Keratinocyte (primary cell): ENCODE measurements around the gene CCDC83. TPM values are rescaled to one million over a fixed set of nuclear protein-coding genes. Genes with fewer than 3 reads are reported as not detected.
A peak's percentile ranks its signal among the peaks of the same experiment; 100 is the strongest.

ENCODE experiments used
- DNase-seq: peaks from one replicate; pipeline ENCODE4 v3.0.0-alpha.2; 2011; ENCODE audit warnings: low read depth, missing footprints, low spot score
- FAIRE-seq: peaks from 2 replicates; lab custom pipeline; 2011; peaks lifted over from hg19 to GRCh38; lab: Jason Lieb, UNC
- H2AFZ ChIP-seq: 2 replicates; pipeline ENCODE4 v1.6.0; 2012; ENCODE audit warnings: low read length, control low read depth, inconsistent platforms; ENCODE audit not compliant: control insufficient read depth
- H3K27ac ChIP-seq: 2 replicates; pipeline ENCODE4 v1.5.1; 2011; ENCODE audit warnings: low read length; ENCODE audit not compliant: control insufficient read depth, insufficient read depth
- H3K27me3 ChIP-seq: 3 replicates; pipeline ENCODE4 v1.6.0; 2011; ENCODE audit warnings: low read length; ENCODE audit not compliant: control insufficient read depth, insufficient read depth; ENCODE audit errors: extremely low read depth
- H3K36me3 ChIP-seq, 2 experiments: 2 replicates in 1 of 2; 3 replicates in 1 of 2; pipeline ENCODE4 v1.5.1; 2011; ENCODE audit warnings: low read length in 2 of 2, mild to moderate bottlenecking in 1 of 2; ENCODE audit not compliant: control insufficient read depth in 2 of 2, insufficient read depth in 2 of 2; ENCODE audit errors: extremely low read depth in 1 of 2
- H3K4me1 ChIP-seq: 3 replicates; pipeline ENCODE4 v1.5.1; 2011; ENCODE audit warnings: low read length; ENCODE audit not compliant: control insufficient read depth, insufficient read depth; ENCODE audit errors: extremely low read depth
- H3K4me2 ChIP-seq: 3 replicates; pipeline ENCODE4 v1.6.0; 2011; ENCODE audit warnings: low read depth, low read length; ENCODE audit not compliant: control insufficient read depth, insufficient read depth; ENCODE audit errors: extremely low read depth
- H3K4me3 ChIP-seq, 3 experiments: fragments of 200-600 bp in 1 of 3; sonication (generic) in 1 of 3; 2 replicates in 2 of 3; 3 replicates in 1 of 3; pipeline ENCODE4 v1.5.1; 2011 to 2016; ENCODE audit warnings: low read length in 3 of 3, mild to moderate bottlenecking in 3 of 3, control low read depth in 2 of 3, inconsistent platforms in 1 of 3, low read depth in 1 of 3, mixed read lengths in 1 of 3, mixed run types in 1 of 3, moderate library complexity in 1 of 3; ENCODE audit not compliant: control insufficient read depth in 2 of 3, insufficient read depth in 2 of 3; ENCODE audit errors: extremely low read depth in 1 of 3
- H3K79me2 ChIP-seq: 2 replicates; pipeline ENCODE4 v1.6.0; 2012; ENCODE audit warnings: low read length; ENCODE audit not compliant: control insufficient read depth, insufficient read depth
- H3K9ac ChIP-seq: 3 replicates; pipeline ENCODE4 v1.6.0; 2011; ENCODE audit warnings: low read length; ENCODE audit not compliant: control insufficient read depth, insufficient read depth; ENCODE audit errors: extremely low read depth
- H3K9me1 ChIP-seq: 3 replicates; pipeline ENCODE4 v1.6.0; 2011; ENCODE audit warnings: low read length; ENCODE audit not compliant: control insufficient read depth, insufficient read depth; ENCODE audit errors: extremely low read depth
- H3K9me3 ChIP-seq: 2 replicates; pipeline ENCODE4 v1.5.1; 2012; ENCODE audit warnings: low read depth, low read length; ENCODE audit not compliant: control insufficient read depth
- H4K20me1 ChIP-seq: 3 replicates; pipeline ENCODE4 v1.6.0; 2011; ENCODE audit warnings: low read length; ENCODE audit not compliant: control insufficient read depth, insufficient read depth; ENCODE audit errors: extremely low read depth
- EZH2 ChIP-seq: IDR thresholded peaks from one replicate; pipeline ENCODE4 v1.6.1; 2012; ENCODE audit warnings: inconsistent platforms, mild to moderate bottlenecking, low read length, moderate library complexity
- dilution Hi-C: fragments of 300-500 bp; cut with MboI; formaldehyde crosslinking; loops from one replicate; pipeline ENCODE4 v1.7.0; 2020; ENCODE audit warnings: low sequenced_read_pairs; ENCODE audit not compliant: extremely low pct_ligation_motif_present
- polyA plus RNA-seq, 5 experiments: library from polyadenylated mRNA; depleted of rRNA in 3 of 5; stranded (reverse) in 3 of 5; stranded (forward) in 1 of 5; unstranded in 1 of 5; fragments of >200 nt; gene quantifications; 1 replicate in 1 of 5; 2 replicates in 3 of 5; 3 replicates in 1 of 5; pipeline versions ENCODE4 v1.2.1 to v1.2.3, GENCODE V29; 2011 to 2012; ENCODE audit warnings: missing spikeins in 2 of 5, low read depth in 1 of 5, low replicate concordance in 1 of 5
- TF ChIP-seq, protein P1 (sequence below), 3 experiments: IDR thresholded peaks in 1 of 3; conservative IDR thresholded peaks in 1 of 3; optimal IDR thresholded peaks in 1 of 3; 2 replicates in 2 of 3; 3 replicates in 1 of 3; pipeline versions ENCODE3 to v1.5.1; 2011; ENCODE audit warnings: low read length in 3 of 3, mild to moderate bottlenecking in 3 of 3, moderate library complexity in 2 of 3, control low read depth in 1 of 3, inconsistent platforms in 1 of 3; ENCODE audit not compliant: insufficient read depth in 2 of 3; ENCODE audit errors: extremely low read depth in 1 of 3

CCDC83 gene
- polyA plus RNA-seq, 1 donor (not counting 4 experiments of a cell fraction or from before 2014, with no cell fraction given) = not detected

GRCh38 chr11:85826116-85826855 lies 28.9 kb upstream of the CCDC83 start:
- no peaks in the 10 kb centered on the region for H3K9me3 ChIP-seq
- H3K79me2 ChIP-seq = no peaks in the 10 kb centered on the region
- no peak overlapping the region for H3K4me2 ChIP-seq
- H3K36me3 ChIP-seq = no peaks in the 10 kb centered on the region
- H3K27me3 ChIP-seq = no peaks in the 10 kb centered on the region
- peaks cover 19% of the 10 kb centered on the region for H3K4me1 ChIP-seq
- no peak overlapping the region for H3K27ac ChIP-seq
- DNase-seq (no peak), FAIRE-seq (no peak)
- no peak overlapping the region for H2AFZ ChIP-seq
- dilution Hi-C loops = no loop called here
- H4K20me1 ChIP-seq = no peaks in the 10 kb centered on the region
- no peak overlapping the region for H3K4me3 ChIP-seq
- no peak for TF ChIP-seq EZH2
- TF ChIP-seq, protein P1, sequence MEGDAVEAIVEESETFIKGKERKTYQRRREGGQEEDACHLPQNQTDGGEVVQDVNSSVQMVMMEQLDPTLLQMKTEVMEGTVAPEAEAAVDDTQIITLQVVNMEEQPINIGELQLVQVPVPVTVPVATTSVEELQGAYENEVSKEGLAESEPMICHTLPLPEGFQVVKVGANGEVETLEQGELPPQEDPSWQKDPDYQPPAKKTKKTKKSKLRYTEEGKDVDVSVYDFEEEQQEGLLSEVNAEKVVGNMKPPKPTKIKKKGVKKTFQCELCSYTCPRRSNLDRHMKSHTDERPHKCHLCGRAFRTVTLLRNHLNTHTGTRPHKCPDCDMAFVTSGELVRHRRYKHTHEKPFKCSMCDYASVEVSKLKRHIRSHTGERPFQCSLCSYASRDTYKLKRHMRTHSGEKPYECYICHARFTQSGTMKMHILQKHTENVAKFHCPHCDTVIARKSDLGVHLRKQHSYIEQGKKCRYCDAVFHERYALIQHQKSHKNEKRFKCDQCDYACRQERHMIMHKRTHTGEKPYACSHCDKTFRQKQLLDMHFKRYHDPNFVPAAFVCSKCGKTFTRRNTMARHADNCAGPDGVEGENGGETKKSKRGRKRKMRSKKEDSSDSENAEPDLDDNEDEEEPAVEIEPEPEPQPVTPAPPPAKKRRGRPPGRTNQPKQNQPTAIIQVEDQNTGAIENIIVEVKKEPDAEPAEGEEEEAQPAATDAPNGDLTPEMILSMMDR (optimal IDR thresholded peaks at IDR 0.05 in 1 of 3, IDR thresholded peaks at IDR 0.05 in 1 of 3, conservative IDR thresholded peaks at IDR 0.05 in 1 of 3; ENCODE audit: extremely low read depth in 1 of 3, insufficient read depth in 2 of 3, low read length in 3 of 3) = peak; percentile 57 to 81 (median 80)
- no peak overlapping the region for H3K9ac ChIP-seq
- peaks cover 4% of the 10 kb centered on the region for H3K9me1 ChIP-seq

DNA sequence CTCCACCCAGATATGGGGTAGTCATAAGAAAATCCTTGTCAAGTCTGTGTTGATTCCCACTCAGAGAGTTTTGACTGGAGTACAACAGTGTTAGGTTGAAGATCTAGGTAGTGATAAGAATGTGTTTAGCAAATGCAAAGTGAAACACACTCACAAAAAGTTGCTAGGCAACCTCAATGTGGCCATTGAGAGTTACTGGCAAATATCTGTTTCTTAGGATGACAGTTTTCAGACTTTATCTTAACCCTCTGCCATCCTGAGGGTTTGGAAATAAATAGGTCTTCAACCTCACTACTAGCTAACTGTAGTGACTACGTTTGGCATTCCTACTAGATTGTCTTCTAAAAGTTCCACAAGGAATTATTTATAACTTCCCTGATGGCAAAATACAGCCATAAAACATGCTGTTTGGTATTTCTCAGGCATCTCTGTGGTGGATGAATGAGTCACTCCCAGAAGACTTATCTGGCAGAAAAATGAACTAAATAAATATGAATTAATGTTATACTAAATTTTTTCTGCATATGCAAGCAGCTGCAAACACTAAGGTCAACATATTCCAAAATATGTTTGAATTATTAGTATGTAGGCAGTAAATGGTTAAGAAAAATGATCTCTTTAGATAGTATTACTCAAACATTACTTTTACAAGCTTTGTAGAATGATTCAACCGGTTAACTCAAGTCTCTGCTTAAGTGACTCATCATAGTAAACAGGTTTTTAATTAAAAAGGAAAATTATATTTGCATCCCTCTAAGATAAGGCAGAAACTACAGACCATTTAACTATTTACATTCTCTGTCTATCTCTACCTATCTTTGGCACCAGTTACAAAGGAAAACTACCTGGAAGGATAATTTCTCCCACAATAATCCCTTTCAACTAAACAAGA lies 27.2 kb upstream of the CCDC83 start:
- H3K79me2 ChIP-seq = no peaks in the 10 kb centered on the region
- dilution Hi-C loops = no loop called here

More for the DNA sequence above, 27.2 kb upstream of the CCDC83 start:
- Histone ChIP-seq H3K4me3 (no peak overlapping the region), H3K36me3 (no peaks in the 10 kb centered on the region), H3K4me1 (peaks cover 19% of the 10 kb centered on the region), H3K27me3 (no peaks in the 10 kb centered on the region), H3K9me1 (peaks cover 4% of the 10 kb centered on the region), H3K9ac (no peak overlapping the region), H3K9me3 (no peaks in the 10 kb centered on the region), H4K20me1 (no peaks in the 10 kb centered on the region), H2AFZ (no peak overlapping the region), H3K27ac (peak overlapping the region; percentile 25), H3K4me2 (peak overlapping the region; percentile 18)
- no peak for TF ChIP-seq EZH2
- TF ChIP-seq, protein P1 (optimal IDR thresholded peaks at IDR 0.05 in 1 of 3, IDR thresholded peaks at IDR 0.05 in 1 of 3, conservative IDR thresholded peaks at IDR 0.05 in 1 of 3; ENCODE audit: extremely low read depth in 1 of 3, insufficient read depth in 2 of 3, low read length in 3 of 3) = no peak
- FAIRE-seq = peak; percentile 17
- DNase-seq = no peak
